Activated CD8-positive, alpha-beta memory T cell treated with anti-CD3 and anti-CD28 coated beads for 36 hours (primary cell): ENCODE measurements around the gene ARHGAP26. TPM values are rescaled to one million over a fixed set of nuclear protein-coding genes. Genes with fewer than 3 reads are reported as not detected.

ENCODE experiments used
- CTCF ChIA-PET: fragments of 350-600 bp; sonication (Branson Sonifier 250); formaldehyde crosslinking; loops from one replicate; lab custom pipeline; 2021; ENCODE audit warnings: antibody characterized with exemption; lab: Charles Lee
- POLR2A ChIA-PET: fragments of 350-600 bp; sonication (Branson Sonifier 250); formaldehyde crosslinking; loops from one replicate; lab custom pipeline; 2021; ENCODE audit warnings: antibody characterized with exemption; lab: Charles Lee
- total RNA-seq, 2 experiments: library from RNA; stranded (reverse); gene quantifications; one replicate each; pipeline ENCODE4 v1.2.3, GENCODE V29; 2021

The ARHGAP26 gene
- total RNA-seq, 2 experiments from 2014 or later = 15.6 to 15.7 TPM

DNA sequence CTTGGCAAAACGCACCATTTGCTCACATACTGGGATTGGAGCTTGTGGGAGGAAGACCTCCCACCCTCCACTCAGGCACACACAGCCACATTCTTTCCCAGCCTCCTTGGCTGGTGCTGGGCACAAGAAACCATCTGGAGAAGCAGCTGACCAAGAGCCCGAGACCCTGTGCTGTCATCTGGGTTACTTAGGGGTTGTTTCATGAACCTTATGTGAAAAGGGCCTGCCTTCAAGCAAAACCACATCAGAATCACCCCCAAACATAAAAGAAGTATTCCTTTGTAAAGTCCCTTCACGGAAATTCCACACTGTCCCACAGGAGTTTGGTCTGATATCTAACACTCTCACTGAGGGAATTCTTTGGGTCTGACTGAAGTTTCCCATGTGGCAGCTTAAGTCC lies 461.2 kb downstream of the ARHGAP26 start:
- POLR2A ChIA-PET = no interaction called here
- CTCF ChIA-PET = no interaction called here

DNA sequence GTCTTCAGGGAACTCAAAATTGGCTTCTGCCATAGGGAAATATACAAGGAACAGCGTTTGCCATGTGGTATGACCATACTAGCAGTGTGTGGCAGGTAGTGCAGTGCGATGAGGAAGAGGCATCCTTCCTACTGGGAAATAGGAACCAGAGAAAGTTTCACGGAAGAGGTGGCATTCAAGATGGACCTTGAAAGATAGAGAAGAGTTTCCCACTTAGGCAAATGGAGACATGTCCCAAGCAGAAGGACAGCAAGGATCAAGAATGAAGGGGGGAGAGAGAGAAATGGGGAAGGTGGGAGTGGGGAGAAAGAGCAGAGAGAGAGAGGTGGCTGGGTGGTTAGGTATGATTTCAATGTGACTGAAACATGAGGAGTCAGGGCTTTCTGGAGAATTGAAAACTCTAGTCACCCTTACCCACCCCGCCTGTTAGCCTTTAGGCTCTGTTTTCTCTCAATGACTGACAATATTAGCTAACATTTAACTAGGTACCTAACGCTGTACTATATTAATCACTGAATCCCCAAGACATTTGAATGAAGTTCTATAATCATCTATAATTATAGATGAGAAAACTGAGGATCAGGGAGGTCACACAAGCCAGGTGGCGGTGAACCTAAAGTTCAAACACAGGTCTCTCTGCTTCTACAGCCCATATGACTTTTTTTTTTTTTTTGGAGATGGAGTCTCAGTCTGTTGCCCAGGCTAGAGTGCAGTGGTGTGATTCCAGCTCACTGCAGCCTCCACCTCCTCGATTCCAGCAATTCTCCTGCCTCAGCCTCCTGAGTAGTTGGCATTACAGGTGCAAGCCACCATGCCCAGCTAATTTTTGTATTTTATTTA lies 462.0 kb downstream of the ARHGAP26 start:
- POLR2A ChIA-PET = interaction anchor here (0.6 kb wide), 1 partner anchor 229 kb away, joined by 13 read pairs; no protein-coding TSS in a partner anchor
- CTCF ChIA-PET = no interaction called here

DNA sequence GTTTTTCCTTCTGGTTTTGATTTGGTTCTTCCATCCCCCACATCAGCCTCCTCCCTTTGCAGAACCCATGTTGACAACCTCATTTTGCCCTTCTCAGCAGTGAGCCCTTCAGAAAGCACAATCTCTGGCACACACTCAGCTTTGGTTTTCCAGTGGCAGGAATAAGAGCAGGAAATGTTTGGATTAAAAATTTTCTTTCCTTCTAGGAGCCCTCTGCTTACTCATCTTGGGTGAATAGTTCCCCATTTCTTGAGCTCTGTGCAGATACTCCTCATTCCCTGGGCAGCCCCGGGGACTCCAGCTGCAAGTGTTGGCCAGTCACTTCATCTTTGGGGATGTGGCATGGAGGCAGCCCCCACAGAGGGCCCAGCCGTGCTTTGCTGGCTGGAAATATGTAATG lies 462.9 kb downstream of the ARHGAP26 start:
- ChIA-PET CTCF (no interaction called here), POLR2A (no interaction called here)

DNA sequence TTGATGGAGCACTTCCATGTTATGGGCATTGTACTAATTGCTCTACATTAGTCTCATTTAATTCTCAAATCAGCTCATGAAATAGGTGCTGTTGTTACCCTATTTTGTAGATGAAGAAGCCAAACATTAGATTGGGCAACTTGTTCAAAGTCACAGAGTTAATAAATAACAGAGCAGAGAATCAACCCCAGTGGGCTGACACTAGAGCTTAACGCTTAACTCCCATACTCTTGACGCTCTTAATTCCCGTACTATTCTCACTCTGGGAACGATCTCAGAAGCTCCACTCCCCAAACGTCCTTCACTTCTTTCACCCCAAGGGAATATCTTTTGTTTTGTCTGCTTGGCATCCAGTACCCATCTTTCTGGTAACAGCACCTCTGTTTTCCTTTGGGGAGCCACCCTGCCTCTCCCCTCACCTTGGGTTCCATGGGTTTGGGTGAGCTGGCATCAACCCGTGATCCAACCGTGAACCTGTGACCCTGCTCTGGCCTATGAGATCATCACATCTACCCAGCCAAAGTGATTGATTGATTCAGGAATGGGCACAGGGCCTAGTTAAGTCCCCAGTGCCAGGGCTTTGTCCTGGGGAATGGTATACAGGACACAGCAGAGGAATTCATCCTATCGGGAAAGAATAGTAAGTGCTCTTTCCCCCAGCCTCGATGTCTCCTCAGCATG lies 464.1 kb downstream of the ARHGAP26 start:
- CTCF ChIA-PET = no interaction called here
- POLR2A ChIA-PET = interaction anchor here (0.7 kb wide), 1 partner anchor 25 kb away, joined by 6 read pairs; no protein-coding TSS in a partner anchor

DNA sequence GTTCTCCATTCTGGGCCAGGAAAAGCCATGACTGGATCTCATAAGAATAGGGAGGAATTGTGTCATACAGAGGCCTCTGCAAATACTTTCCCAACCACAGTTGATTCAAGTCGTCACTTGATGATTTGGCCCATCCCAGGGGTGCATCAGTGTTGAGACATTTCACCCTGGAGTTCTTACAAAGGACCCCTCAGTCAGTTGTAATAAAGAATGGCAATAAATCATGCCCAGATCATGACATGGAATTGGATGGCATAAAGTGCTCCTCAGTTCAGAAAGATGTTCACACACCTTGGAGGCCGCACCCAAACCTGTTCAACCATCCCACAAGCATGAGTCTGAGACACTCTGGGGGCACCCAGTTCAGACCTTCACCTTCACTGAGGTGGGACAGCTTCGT lies 465.2 kb downstream of the ARHGAP26 start:
- POLR2A ChIA-PET = no interaction called here
- CTCF ChIA-PET = interaction anchor here (0.7 kb wide), 1 partner anchor 11 kb away, joined by 3 read pairs; no protein-coding TSS in a partner anchor

DNA sequence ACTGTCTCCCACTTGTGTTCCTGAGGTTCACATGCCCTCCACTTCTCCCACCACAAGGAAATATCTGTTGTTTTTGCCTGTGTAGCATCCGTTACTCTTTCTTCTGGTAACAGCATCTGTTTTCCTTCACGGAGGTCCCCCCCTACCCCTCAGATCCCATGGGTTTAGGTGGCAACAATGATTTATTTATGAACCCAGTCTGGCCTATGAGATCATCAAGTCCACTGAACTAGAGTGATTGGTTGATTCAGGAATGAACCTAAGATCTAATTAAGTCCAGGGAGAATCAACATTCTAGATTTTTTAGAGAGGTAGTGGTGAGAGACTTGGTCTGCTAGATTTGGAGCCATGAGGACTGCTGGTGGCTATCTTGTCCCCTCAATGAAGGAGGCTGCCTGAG lies 466.5 kb downstream of the ARHGAP26 start:
- POLR2A ChIA-PET = no interaction called here

DNA sequence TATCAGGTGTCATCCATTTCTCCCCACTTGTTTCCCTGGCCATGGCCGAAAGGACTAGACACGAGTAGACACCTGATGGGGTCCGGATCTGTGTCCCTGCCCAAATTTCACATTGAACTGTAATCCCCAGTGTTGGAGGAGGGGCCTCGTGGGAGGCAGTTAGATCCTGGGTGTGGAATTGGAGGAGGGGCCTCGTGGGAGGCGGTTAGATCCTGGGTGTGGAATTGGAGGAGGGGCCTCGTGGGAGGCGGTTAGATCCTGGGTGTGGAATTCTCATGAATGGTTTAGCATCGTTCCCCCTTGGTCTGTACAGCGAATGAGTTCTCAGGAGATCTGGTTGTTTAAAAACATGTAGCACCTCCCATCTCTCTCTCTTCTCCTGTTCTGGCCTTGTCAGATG lies 467.5 kb downstream of the ARHGAP26 start:
- POLR2A ChIA-PET = no interaction called here
- CTCF ChIA-PET = no interaction called here

More for the DNA sequence above, 466.5 kb downstream of the ARHGAP26 start:
- CTCF ChIA-PET = no interaction called here

DNA sequence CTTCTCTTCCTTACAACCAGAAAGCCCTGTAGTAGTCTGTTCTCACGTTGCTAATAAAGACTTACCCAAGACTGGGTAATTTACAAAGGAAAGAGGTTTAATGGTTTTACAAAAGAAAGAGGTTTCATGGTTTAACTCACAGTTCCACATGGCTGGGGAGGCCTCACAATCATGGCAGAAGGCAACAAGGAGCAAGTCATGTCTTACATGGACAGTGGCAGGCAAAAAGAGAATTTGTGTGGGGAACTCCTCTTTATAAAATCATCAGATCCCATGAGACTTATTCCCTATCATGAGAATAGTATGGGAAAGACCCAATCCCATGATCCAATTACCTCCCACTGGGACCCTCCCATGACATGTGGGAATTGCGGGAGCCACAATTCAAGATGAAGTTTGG lies 468.4 kb downstream of the ARHGAP26 start:
- POLR2A ChIA-PET = no interaction called here
- CTCF ChIA-PET = interaction anchor here (0.6 kb wide), 1 partner anchor 222 kb away, joined by 5 read pairs; no protein-coding TSS in a partner anchor

DNA sequence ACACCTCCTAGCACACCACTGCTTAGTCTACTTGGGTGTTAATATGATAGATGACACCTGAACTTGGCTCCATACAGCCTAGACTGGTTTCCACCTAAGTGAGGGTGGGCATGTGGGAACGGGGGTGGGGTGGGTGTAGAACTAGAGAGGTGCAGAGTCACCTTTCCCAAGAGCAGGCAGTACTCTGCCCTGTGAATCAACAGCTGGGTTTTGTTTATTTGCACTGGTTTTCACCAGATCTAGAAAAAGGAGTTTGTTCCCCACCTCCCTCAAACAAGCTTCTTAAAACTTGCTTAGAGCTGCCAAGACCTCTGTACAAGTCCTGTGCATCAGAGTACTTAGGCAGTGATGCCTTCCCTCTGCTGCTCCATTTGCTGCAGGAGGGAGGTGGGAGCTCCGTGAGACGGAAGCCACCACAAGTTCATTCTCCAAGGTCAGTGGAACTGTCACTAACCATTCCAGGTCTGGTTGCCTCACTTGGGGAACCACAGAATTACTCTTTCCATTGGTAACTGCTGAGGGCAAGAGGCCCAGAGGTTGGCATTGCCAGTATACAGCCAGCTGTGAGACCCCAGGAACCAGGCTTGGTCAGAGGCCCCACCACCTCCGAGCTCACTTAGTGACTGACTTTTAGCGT lies 469.8 kb downstream of the ARHGAP26 start:
- ChIA-PET POLR2A (no interaction called here), CTCF (interaction anchor here (1.0 kb wide), 1 partner anchor 21 kb away, joined by 3 read pairs; no protein-coding TSS in a partner anchor)

DNA sequence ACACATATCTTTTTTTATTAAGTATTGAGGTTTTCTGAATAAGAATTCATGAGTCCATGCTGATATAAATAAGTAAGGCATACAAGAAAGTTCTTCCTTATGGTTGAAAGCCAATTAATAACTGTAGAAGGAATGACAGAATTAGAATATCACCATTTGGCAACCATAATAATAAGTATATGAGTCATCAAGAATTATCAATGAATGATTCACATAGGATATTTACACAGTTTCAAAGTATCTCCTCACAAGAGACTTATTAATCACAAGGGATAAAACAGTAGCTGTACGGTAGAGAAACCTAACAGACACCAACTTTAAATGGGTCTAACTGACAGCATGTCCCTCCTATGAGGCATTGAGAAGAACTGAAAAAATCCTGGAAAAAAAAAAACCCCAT lies 471.7 kb downstream of the ARHGAP26 start:
- POLR2A ChIA-PET = no interaction called here
- CTCF ChIA-PET = no interaction called here

DNA sequence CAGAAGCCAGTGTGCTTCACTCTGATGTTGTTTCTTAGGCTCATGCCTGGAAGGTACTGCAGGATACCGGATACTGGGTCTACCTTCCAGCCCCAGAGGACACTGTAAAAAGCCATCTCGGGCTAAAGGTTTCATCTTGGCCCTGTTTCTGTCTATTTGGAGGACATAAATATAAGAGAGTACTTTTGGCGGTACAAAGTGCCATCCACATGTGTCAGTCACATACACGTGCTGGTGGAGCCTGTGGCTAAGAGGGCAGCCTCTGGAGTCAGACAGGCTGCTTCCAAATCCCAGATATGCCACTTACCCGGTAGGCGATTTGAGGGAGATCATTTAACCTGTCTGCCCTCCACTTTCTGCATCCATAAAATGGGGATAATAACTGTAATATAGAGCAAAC lies 472.9 kb downstream of the ARHGAP26 start:
- ChIA-PET CTCF (no interaction called here), POLR2A (no interaction called here)

DNA sequence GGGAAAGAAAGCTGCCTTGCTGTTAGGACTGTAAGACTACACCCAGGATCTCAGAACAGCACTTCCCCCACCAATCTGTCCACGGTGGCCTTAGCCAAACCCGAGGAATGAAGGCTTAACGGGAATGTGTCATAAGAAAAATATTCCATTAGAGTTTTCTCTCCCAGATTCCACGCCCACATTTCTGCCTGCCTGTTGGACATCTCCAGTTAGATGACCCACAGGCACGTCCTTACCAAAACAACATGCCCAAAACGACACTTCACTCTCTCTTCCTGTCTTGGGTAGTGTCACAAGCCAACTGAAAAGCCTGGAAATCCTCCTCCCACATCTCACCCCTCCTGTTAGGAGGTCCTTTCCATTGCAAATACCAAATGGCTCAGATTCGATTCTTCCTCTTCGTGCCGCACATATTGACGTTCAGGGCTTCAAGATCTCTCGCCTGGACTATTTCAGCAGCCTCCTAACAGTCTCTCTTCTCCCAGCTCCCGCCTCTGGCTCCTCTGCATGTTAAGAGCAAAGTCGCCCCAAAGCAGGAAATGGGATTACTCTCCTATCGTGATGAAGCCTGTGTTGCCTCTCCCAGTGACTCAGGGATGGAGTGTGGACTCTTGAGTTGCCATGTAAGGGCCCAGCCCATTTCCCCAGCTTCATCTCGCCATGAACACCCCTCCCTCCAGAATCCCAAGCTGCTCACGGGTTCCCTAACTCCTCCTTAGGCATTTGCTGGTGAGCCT lies 474.0 kb downstream of the ARHGAP26 start:
- POLR2A ChIA-PET = no interaction called here
- CTCF ChIA-PET = no interaction called here

DNA sequence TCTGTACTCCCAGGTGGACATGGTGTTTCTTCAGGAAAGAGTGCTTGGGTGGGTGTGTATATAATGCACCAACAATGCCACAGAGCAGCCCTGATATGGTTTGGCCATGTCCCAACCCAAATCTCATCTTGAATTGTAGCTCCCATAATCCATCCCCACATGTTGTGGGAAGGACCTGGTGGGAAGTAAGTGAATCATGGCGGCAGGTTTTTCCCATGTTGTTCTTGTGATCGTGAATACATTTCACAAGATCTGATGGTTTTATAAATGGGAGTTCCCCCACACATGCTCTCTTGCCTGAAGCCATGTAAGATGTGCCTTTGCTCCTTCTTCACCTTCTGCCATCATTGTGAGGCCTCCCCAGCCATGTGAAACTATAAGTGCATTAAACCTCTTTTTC lies 474.8 kb downstream of the ARHGAP26 start:
- ChIA-PET CTCF (no interaction called here), POLR2A (no interaction called here)

DNA sequence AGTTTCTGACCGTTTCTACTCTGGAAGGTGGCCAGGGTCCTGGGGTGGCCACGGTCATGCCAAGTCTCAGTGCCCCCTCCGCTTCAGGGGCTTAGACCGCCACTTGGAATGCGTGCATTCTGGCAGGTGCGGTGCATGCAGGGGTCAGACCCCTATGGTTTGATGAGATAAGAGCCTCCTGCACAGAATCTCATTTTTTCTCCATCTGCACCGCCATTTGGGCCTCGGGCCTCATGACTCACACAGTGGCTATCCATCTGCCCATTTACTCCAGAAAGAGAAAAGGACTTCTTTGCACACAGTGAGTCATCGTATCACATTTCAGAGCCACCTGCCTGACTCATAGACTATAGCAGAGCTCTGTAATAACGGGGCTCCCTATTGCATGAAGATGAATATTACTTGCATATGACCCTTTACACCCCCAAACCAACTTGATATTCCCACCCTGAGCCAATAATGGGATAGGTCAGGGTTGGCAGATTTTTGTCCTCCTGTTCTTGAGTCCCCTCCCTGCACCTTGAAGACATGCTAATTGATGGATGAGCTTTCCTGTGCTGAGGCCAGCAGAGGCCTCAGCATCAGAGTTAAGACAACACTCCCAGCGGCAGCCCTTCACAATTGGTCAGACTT lies 475.9 kb downstream of the ARHGAP26 start:
- ChIA-PET CTCF (no interaction called here), POLR2A (no interaction called here)

DNA sequence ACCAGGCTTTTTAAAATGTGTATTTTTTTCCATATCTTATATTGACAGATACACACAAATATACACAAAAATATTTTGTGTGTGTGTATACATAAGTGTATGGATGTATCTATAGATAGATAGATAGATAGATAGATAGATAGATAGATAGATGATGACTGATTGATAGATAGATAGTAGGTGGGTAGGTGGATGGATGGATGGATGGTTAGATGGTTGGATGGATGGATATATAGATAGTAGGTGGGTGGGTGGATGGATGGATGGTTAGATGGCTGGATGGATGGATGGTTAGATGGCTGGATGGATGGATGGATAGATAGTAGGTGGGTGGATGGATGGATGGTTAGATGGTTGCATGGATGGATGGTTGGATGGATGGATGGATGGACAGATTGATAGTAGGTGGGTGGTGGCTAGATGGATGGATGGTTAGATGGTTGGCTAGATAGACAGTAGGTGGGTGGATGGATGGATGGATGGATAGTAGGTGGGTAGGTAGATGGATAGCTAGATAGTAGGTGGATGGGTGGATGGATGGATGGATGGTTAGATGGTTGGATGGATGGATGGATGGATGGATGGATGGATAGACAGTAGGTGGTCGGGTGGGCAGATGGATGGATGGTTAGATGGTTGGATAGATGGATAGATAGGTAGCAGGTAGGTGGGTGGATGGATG lies 477.1 kb downstream of the ARHGAP26 start:
- POLR2A ChIA-PET = no interaction called here
- CTCF ChIA-PET = no interaction called here

DNA sequence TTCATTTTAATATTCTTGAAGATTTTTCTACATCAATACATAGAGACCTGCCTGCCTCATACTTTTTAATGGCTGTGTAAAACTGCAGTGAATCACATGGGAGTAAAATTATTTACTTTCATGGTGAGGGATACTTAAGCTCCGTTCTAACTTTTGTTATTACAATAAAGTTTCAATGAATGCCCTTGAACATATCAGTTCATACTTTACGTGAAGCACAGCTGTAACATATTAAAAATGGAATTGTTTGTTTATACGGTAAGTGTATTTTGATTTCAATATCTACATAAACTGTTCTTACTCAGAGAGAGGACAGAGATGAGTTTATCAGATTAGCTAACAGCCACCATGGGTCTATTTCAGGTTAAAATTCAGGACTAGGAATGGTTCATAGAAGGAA lies 478.2 kb downstream of the ARHGAP26 start:
- CTCF ChIA-PET = no interaction called here
- POLR2A ChIA-PET = no interaction called here

DNA sequence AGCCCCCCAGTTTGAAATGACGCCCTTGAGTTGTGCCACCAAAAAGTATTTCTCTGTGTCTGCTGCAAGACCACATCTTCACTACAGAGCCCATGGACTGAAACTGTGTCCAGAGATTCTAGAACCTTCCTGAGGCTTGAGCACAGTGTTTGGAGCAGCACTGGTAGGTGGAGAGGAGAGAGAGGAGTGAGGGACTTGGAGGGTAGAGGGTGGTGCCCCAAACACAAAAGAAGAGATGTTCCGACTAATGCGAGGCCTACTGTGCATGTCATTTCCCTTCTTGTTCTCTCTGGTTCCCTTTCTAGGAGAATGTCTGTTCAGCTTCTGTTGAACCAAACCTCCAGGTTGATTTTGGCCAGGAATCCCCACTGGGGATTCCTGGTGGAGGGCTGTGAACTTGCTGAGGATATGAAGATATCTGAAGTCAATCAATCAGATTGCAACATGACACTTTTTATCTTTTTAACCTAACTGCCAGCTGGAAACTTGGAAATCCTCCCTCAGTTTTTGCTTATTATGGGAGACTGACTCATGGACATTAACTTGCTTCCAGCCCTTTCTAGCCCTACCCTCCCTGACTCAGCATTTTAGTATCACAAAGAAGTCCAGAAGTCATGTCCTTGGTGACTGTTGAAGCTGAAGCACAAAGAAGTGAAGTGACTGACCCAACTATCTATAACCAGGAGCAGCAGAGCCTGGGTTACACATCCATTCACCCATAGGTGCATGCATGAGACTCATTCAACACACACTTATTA lies 478.8 kb downstream of the ARHGAP26 start:
- CTCF ChIA-PET = no interaction called here
- POLR2A ChIA-PET = no interaction called here

DNA sequence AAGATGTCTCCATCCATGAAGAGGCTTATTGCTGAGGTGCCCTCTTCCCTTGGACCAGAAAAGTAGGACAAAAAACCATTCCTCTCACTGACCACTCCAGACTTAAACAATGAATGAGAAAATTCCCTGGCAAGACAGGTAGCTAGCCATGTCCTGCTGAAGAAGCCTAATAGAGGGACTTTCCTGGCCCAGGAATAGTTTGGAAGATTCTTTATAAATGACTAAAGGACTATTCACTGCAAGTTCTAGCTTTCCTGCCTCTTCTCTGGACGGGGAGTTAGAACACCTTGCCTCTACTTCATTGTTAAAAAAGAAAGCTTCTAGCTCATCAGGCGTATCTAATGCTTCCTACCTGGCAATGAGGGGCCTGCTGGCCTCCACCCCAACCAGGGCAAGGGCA lies 479.7 kb downstream of the ARHGAP26 start:
- ChIA-PET POLR2A (no interaction called here), CTCF (no interaction called here)
